Gastrocnemius medialis (tissue), 4 donors: ENCODE results near the gene HEXIM2. TPM values are rescaled to one million over a fixed set of nuclear protein-coding genes. Genes with fewer than 3 reads are reported as not detected.
A peak's percentile ranks its signal among the peaks of the same experiment; 100 is the strongest.

ENCODE experiments used
- ATAC-seq, 2 donors: fragments of 150-250 bp; one replicate each; pipeline ENCODE4 v1.9.1; 2016
- DNase-seq, 2 donors: peaks; one replicate each; pipeline ENCODE4 v3.0.0-alpha.2; 2019
- H3K27ac ChIP-seq, 4 donors: fragments of 200-600 bp; sonication (generic); 1 replicate in 1 of 4; 2 replicates in 3 of 4; pipeline ENCODE4 v1.5.1; 2016 to 2018; ENCODE audit warnings: mild to moderate bottlenecking in 2 of 4, moderate library complexity in 1 of 4
- H3K27me3 ChIP-seq, 3 donors: fragments of 200-600 bp; sonication (generic) in 2 of 3; 1 replicate in 1 of 3; 2 replicates in 2 of 3; pipeline versions ENCODE4 v1.5.1 to v1.6.0; 2016 to 2019; ENCODE audit warnings: mild to moderate bottlenecking in 1 of 3, moderate library complexity in 1 of 3
- H3K36me3 ChIP-seq, 2 donors: fragments of 200-600 bp; sonication (generic) in 1 of 2; one replicate each; pipeline ENCODE4 v1.5.1; 2017 to 2018
- H3K4me1 ChIP-seq, 2 donors: fragments of 200-600 bp; sonication (generic) in 1 of 2; one replicate each; pipeline ENCODE4 v1.5.1; 2016 to 2017; ENCODE audit warnings: mild to moderate bottlenecking in 2 of 2
- H3K4me3 ChIP-seq, 4 donors: fragments of 200-600 bp; sonication (generic) in 3 of 4; 1 replicate in 1 of 4; 2 replicates in 3 of 4; pipeline ENCODE4 v1.5.1; 2016 to 2019; ENCODE audit warnings: mild to moderate bottlenecking in 2 of 4
- H3K9me3 ChIP-seq, 3 donors: fragments of 200-600 bp; sonication (generic) in 2 of 3; 1 replicate in 1 of 3; 2 replicates in 2 of 3; pipeline ENCODE4 v1.5.1; 2016 to 2019
- POLR2A ChIP-seq, 2 donors: fragments of 450-650 bp; IDR thresholded peaks; one replicate each; pipeline ENCODE4 v1.6.1; 2017; ENCODE audit warnings: antibody characterized with exemption in 2 of 2, mild to moderate bottlenecking in 2 of 2, moderate library complexity in 2 of 2
- in situ Hi-C, 4 donors: fragments of 200-750 bp; cut with MboI; loops; one replicate each; pipeline versions ENCODE4 v1.15.0 to v1.8.0; 2017; ENCODE audit warnings: low sequenced_read_pairs in 4 of 4
- intact Hi-C: fragments of 100-400 bp; cut with DNase I; formaldehyde crosslinking; loops from one replicate; pipeline ENCODE4 v1.15.1; 2023; ENCODE audit warnings: low total_unique reads
- total RNA-seq, 4 donors: library from RNA; depleted of rRNA; stranded (reverse); fragments of >200 nt; gene quantifications; one replicate each; pipeline versions ENCODE4 v1.1.0 to v1.2.3, GENCODE V29; 2016
- TF ChIP-seq, protein P1 (sequence below), 5 experiments: fragments of 450-650 bp in 3 of 5; fragments of 200-600 bp in 2 of 5; sonication (generic) in 2 of 5; IDR thresholded peaks in 4 of 5; conservative IDR thresholded peaks in 1 of 5; 1 replicate in 4 of 5; 2 replicates in 1 of 5; pipeline ENCODE4 v1.5.1; 2016 to 2019; ENCODE audit warnings: antibody characterized with exemption in 5 of 5, mild to moderate bottlenecking in 3 of 5, moderate library complexity in 3 of 5

Gene HEXIM2
- total RNA-seq = 10 to 100 TPM; 31.4 to 70.8 (median 64.9) TPM

DNA sequence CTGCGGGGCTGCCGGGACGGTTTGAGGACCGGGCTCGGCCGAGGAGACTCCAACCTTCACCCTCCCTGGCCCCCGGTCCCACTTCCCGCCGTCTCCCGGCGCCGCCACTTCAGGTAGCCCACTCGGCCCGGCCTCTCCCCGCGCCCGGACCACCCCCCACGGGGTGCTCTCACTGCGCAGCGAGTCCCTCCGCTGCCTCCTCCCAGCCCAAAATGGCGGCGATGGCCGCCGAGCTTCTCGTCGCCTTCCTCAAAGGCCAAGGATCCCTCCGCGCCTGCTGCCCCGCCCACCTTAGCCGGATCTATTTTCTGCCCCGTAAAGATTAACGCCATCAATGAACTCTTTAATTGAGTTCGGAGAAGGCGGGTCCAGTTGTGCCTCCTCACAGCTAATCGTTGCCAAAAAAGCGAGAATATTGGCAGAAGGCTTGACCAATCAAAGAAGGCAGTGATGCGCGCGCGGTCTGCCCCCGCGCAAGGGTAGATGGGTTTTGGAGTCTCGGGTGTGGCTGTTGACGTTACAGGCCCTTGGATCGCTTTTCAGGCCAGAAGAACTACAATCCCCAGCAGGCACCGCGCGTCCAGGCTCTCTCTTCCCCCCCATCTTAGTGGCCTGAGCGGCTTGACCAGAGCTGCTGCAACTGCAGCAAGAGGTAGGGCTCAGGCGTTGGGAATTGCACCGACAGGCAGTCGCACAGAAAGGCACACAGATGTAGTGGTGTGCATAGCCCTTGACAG, at the start of gene HEXIM2:
Gene HEXIM2, plus strand, starts transcription at position 588 of the 737 bp plus-strand sequence. CDS start 919 bp downstream, outside the sequence.
- Histone ChIP-seq H3K4me3 (peak within 1 kb of the TSS; percentile 85 to 99 (median 92)), H3K9me3 (no peaks in the 10 kb centered on the region), H3K27me3 (no peaks in the 10 kb centered on the region), H3K4me1 (peaks cover 38 to 44% of the 10 kb centered on the region in 2 donors), H3K27ac (peak within 1 kb of the TSS; percentile 96 to 100 (median 100)), H3K36me3 (peaks cover 0 to 4% of the 10 kb centered on the region in 2 donors)
- peak; percentile 98 to 99 for DNase-seq
- peak; percentile 94 to 95 for TF ChIP-seq POLR2A (IDR thresholded peaks at IDR 0.05)
- TF ChIP-seq, protein P1, sequence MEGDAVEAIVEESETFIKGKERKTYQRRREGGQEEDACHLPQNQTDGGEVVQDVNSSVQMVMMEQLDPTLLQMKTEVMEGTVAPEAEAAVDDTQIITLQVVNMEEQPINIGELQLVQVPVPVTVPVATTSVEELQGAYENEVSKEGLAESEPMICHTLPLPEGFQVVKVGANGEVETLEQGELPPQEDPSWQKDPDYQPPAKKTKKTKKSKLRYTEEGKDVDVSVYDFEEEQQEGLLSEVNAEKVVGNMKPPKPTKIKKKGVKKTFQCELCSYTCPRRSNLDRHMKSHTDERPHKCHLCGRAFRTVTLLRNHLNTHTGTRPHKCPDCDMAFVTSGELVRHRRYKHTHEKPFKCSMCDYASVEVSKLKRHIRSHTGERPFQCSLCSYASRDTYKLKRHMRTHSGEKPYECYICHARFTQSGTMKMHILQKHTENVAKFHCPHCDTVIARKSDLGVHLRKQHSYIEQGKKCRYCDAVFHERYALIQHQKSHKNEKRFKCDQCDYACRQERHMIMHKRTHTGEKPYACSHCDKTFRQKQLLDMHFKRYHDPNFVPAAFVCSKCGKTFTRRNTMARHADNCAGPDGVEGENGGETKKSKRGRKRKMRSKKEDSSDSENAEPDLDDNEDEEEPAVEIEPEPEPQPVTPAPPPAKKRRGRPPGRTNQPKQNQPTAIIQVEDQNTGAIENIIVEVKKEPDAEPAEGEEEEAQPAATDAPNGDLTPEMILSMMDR (IDR thresholded peaks at IDR 0.05 in 4 of 5, conservative IDR thresholded peaks at IDR 0.05 in 1 of 5) = no peak
- peak; percentile 94 to 98 for ATAC-seq
- intact Hi-C loops = loop anchor here (1.0 to 5.0 kb wide), 4 partner anchors 9 to 156 kb away; partner anchors contain the start of genes ACBD4, HEXIM1 and MAP3K14
- in situ Hi-C loops = loop anchor here in 1 of 4 donors (25.0 kb wide), 1 partner anchor 99 kb away; the partner anchor contains the start of genes DCAKD and NMT1

GRCh38 chr17:45112559-45113423, 48.9 kb upstream of the HEXIM2 start:
- in situ Hi-C loops = loop anchor here in 1 of 4 donors (25.0 kb wide), 1 partner anchor 200 kb away; the partner anchor contains the start of gene GFAP
- H3K27me3 ChIP-seq = no peaks in the 10 kb centered on the region
- ATAC-seq (no peak), DNase-seq (no peak)
- peak overlapping the region; percentile 88 to 96 (median 92) for H3K27ac ChIP-seq
- intact Hi-C loops = no loop called here
- TF ChIP-seq POLR2A (IDR thresholded peaks at IDR 0.05) = no peak
- TF ChIP-seq, protein P1 (IDR thresholded peaks at IDR 0.05 in 4 of 5, conservative IDR thresholded peaks at IDR 0.05 in 1 of 5) = no peak
- peaks cover 44 to 51% of the 10 kb centered on the region in 2 donors for H3K4me1 ChIP-seq
- peaks cover 0 to 3% of the 10 kb centered on the region in 2 donors for H3K36me3 ChIP-seq
- H3K4me3 ChIP-seq = no peak overlapping the region
- no peaks in the 10 kb centered on the region for H3K9me3 ChIP-seq

DNA sequence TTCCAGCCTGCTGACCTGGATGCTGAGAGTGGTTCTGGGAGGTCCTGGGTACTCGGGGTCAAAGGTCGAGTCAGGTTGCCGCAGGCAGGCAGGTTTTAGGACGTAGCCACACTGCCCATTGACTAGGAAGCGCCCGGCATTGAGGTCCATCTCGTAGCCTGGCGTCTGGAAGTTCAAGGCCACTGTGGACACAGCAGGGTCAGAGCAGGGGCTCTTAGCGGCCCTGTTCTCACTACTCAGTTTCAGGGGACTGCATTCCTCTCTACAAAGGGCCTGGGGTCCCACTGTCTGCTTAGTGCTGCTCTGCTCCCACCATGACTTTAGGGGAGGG, 48.3 kb upstream of the HEXIM2 start:
- H3K9me3 ChIP-seq = no peaks in the 10 kb centered on the region
- H3K4me3 ChIP-seq = no peak overlapping the region
- H3K36me3 ChIP-seq = peaks cover 0 to 9% of the 10 kb centered on the region in 2 donors
- no peak for DNase-seq
- ATAC-seq = no peak
- H3K4me1 ChIP-seq = peaks cover 44 to 45% of the 10 kb centered on the region in 2 donors
- peak overlapping the region in 3 of 4 donors; percentile 88 to 96 (median 93) for H3K27ac ChIP-seq
- H3K27me3 ChIP-seq = no peaks in the 10 kb centered on the region
- intact Hi-C loops (no loop called here), in situ Hi-C loops (loop anchor here in 1 of 4 donors (25.0 kb wide), 1 partner anchor 201 kb away; the partner anchor contains the start of gene GFAP)
- TF ChIP-seq, protein P1 (IDR thresholded peaks at IDR 0.05 in 4 of 5, conservative IDR thresholded peaks at IDR 0.05 in 1 of 5) = no peak
- TF ChIP-seq POLR2A (IDR thresholded peaks at IDR 0.05) = no peak

GRCh38 chr17:45114117-45114932, 47.4 kb upstream of the HEXIM2 start:
- H3K36me3 ChIP-seq = peaks cover 0 to 15% of the 10 kb centered on the region in 2 donors
- peaks cover 35 to 38% of the 10 kb centered on the region in 2 donors for H3K4me1 ChIP-seq
- intact Hi-C loops (no loop called here), in situ Hi-C loops (loop anchor here in 1 of 4 donors (25.0 kb wide), 1 partner anchor 202 kb away; the partner anchor contains the start of gene GFAP)
- peak overlapping the region in 3 of 4 donors; percentile 27 to 96 (median 93) for H3K27ac ChIP-seq
- DNase-seq (no peak), ATAC-seq (no peak)
- no peaks in the 10 kb centered on the region for H3K9me3 ChIP-seq
- no peak overlapping the region for H3K4me3 ChIP-seq
- no peaks in the 10 kb centered on the region for H3K27me3 ChIP-seq
- TF ChIP-seq, protein P1 (IDR thresholded peaks at IDR 0.05 in 4 of 5, conservative IDR thresholded peaks at IDR 0.05 in 1 of 5) = no peak
- no peak for TF ChIP-seq POLR2A (IDR thresholded peaks at IDR 0.05)
